Liver (tissue), 3 donors: ENCODE results near the gene OR5B3.

Source experiments
- ATF3 ChIP-seq: IDR thresholded peaks from 2 replicates; pipeline ENCODE4 v1.6.1; 2016; ENCODE audit warnings: antibody characterized with exemption
- CTCF ChIP-seq: fragments of 150-350 bp; IDR thresholded peaks from 2 replicates; pipeline ENCODE4 v1.5.1; 2017; ENCODE audit warnings: improper control_type of control experiment, low read depth, low read length; ENCODE audit not compliant: missing input control
- EGR1 ChIP-seq, 2 donors: IDR thresholded peaks; 2 replicates each; pipeline ENCODE4 v1.6.1; 2016 to 2018; ENCODE audit warnings: antibody characterized with exemption in 2 of 2, low read depth in 2 of 2
- FOXA1 ChIP-seq: IDR thresholded peaks from 2 replicates; pipeline ENCODE4 v1.6.1; 2016; ENCODE audit warnings: antibody characterized with exemption
- GABPA ChIP-seq, 2 donors: IDR thresholded peaks in 1 of 2; conservative IDR thresholded peaks in 1 of 2; 2 replicates each; pipeline ENCODE4 v1.6.1; 2016; ENCODE audit warnings: antibody characterized with exemption in 2 of 2, mild to moderate bottlenecking in 1 of 2, moderate library complexity in 1 of 2
- JUND ChIP-seq, 2 donors: IDR thresholded peaks; 2 replicates each; pipeline ENCODE4 v1.6.1; 2016; ENCODE audit warnings: antibody characterized with exemption in 2 of 2
- MAX ChIP-seq: IDR thresholded peaks from 2 replicates; pipeline ENCODE4 v1.6.1; 2016; ENCODE audit warnings: antibody characterized with exemption
- RAD21 ChIP-seq, 2 donors: IDR thresholded peaks; 2 replicates each; pipeline ENCODE4 v1.6.1; 2016; ENCODE audit warnings: antibody characterized with exemption in 2 of 2, mild to moderate bottlenecking in 2 of 2
- REST ChIP-seq: IDR thresholded peaks from 2 replicates; pipeline ENCODE4 v1.6.1; 2016; ENCODE audit warnings: antibody characterized with exemption, mild to moderate bottlenecking
- RXRA ChIP-seq, 2 donors: IDR thresholded peaks; 2 replicates each; pipeline ENCODE4 v1.6.1; 2017 to 2018; ENCODE audit warnings: antibody characterized with exemption in 2 of 2, mild to moderate bottlenecking in 1 of 2
- TAF1 ChIP-seq: conservative IDR thresholded peaks from 2 replicates; pipeline ENCODE4 v1.6.1; 2016; ENCODE audit warnings: antibody characterized with exemption, mild to moderate bottlenecking
- YY1 ChIP-seq: IDR thresholded peaks from 2 replicates; pipeline ENCODE4 v1.6.1; 2016; ENCODE audit warnings: antibody characterized with exemption, mild to moderate bottlenecking
- ZBTB33 ChIP-seq: IDR thresholded peaks from 2 replicates; pipeline ENCODE4 v1.6.1; 2016; ENCODE audit warnings: antibody characterized with exemption
- donor health status: healthy.
- donor health status: healthy.

- TF ChIP-seq CTCF (no peak), YY1 (no peak), GABPA (IDR thresholded peaks at IDR 0.05 in 1 of 2, conservative IDR thresholded peaks at IDR 0.05 in 1 of 2) (no peak), TAF1 (no peak), EGR1 (IDR thresholded peaks at IDR 0.05; ENCODE audit: low read depth in 2 of 2) (no peak), MAX (no peak), REST (no peak), JUND (IDR thresholded peaks at IDR 0.05) (no peak), ATF3 (no peak), ZBTB33 (no peak), RAD21 (IDR thresholded peaks at IDR 0.05) (no peak), FOXA1 (no peak), RXRA (IDR thresholded peaks at IDR 0.05) (no peak)
These were observed 21.3 kb upstream of the OR5B3 start, which contains the start of gene OR5B2 for GRCh38 chr11:58428021-58428420.
